Vagina (tissue), 2 donors: Measurements from ENCODE around the gene RNU1-2. TPM values are rescaled to one million over a fixed set of nuclear protein-coding genes. Genes with fewer than 3 reads are reported as not detected.
"Not testable (repeated sequence)": the region's sequence is repeated elsewhere in the genome, so short reads cannot be mapped to it uniquely, and the experiment has no call there.

ENCODE experiments used
- DNase-seq, 2 donors: peaks; one replicate each; pipeline ENCODE4 v3.0.0-alpha.2; 2017; ENCODE audit errors: extremely low spot score in 2 of 2
- H3K27ac ChIP-seq: fragments of 200-600 bp; sonication (generic); one replicate; pipeline ENCODE4 v1.5.1; 2019
- H3K27me3 ChIP-seq: fragments of 200-600 bp; sonication (generic); one replicate; pipeline ENCODE4 v1.5.1; 2019
- H3K36me3 ChIP-seq, 2 donors: fragments of 200-600 bp; sonication (generic); one replicate each; pipeline ENCODE4 v1.5.1; 2017 to 2019
- H3K4me1 ChIP-seq: fragments of 200-600 bp; sonication (generic); one replicate; pipeline ENCODE4 v1.5.1; 2019
- H3K4me3 ChIP-seq, 2 donors: fragments of 200-600 bp; sonication (generic); 1 replicate in 1 of 2; 2 replicates in 1 of 2; pipeline ENCODE4 v1.5.1; 2016 to 2019
- H3K9me3 ChIP-seq: fragments of 200-600 bp; sonication (generic); one replicate; pipeline ENCODE4 v1.5.1; 2019
- POLR2A ChIP-seq, 2 donors: fragments of 450-650 bp; IDR thresholded peaks; one replicate each; pipeline ENCODE4 v1.6.1; 2017; ENCODE audit warnings: antibody characterized with exemption in 2 of 2, mild to moderate bottlenecking in 2 of 2, moderate library complexity in 2 of 2
- POLR2AphosphoS5 ChIP-seq, 2 donors: sonication (generic); formaldehyde crosslinking; IDR thresholded peaks; one replicate each; pipeline ENCODE4 v1.9.0; 2017; ENCODE audit warnings: antibody characterized with exemption in 2 of 2, mild to moderate bottlenecking in 2 of 2, low read depth in 1 of 2; ENCODE audit not compliant: insufficient read depth in 1 of 2
- intact Hi-C: fragments of 100-400 bp; cut with DNase I; formaldehyde crosslinking; loops from one replicate; pipeline ENCODE4 v1.15.1; 2023
- total RNA-seq: library from RNA; depleted of rRNA; stranded (reverse); fragments of >200 nt; gene quantifications from one replicate; pipeline ENCODE4 v1.2.3, GENCODE V29; 2016
- TF ChIP-seq, protein P1 (sequence below), 3 experiments: fragments of 450-650 bp in 2 of 3; fragments of 200-600 bp in 1 of 3; sonication (generic) in 1 of 3; IDR thresholded peaks; one replicate each; pipeline ENCODE4 v1.5.1; 2017 to 2019; ENCODE audit warnings: antibody characterized with exemption in 3 of 3, mild to moderate bottlenecking in 2 of 3, moderate library complexity in 2 of 3

RNU1-2 gene
- total RNA-seq, 1 donor from 2014 or later: 19,908 TPM

DNA sequence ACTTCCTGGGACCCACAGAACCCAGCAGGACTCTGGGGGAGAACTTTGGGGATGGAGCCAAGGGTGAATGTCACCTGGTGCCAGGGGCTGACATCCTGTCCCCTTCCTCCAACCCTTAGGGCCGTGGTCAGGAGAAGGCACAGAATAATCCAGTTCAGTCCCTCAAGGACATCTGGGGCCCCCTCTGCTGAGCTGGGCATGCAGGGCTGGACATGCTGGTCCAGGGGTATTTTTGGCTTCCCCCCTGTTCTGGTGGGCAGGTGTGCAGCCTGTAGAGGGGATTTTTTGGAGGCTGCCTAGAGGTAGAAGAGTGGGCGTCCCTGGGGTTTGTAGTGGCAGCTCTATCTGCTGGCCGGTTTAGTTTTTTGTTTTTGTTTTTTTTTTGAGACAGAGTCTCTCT lies 22.6 kb downstream of the RNU1-2 start:
- intact Hi-C loops: no loop called here
- TF ChIP-seq POLR2AphosphoS5 (IDR thresholded peaks at IDR 0.05; ENCODE audit: insufficient read depth in 1 of 2, low read depth in 1 of 2) (no peak), POLR2A (IDR thresholded peaks at IDR 0.05) (no peak)
- TF ChIP-seq, protein P1, sequence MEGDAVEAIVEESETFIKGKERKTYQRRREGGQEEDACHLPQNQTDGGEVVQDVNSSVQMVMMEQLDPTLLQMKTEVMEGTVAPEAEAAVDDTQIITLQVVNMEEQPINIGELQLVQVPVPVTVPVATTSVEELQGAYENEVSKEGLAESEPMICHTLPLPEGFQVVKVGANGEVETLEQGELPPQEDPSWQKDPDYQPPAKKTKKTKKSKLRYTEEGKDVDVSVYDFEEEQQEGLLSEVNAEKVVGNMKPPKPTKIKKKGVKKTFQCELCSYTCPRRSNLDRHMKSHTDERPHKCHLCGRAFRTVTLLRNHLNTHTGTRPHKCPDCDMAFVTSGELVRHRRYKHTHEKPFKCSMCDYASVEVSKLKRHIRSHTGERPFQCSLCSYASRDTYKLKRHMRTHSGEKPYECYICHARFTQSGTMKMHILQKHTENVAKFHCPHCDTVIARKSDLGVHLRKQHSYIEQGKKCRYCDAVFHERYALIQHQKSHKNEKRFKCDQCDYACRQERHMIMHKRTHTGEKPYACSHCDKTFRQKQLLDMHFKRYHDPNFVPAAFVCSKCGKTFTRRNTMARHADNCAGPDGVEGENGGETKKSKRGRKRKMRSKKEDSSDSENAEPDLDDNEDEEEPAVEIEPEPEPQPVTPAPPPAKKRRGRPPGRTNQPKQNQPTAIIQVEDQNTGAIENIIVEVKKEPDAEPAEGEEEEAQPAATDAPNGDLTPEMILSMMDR (IDR thresholded peaks at IDR 0.05): no peak
- no peaks in the 10 kb centered on the region for H3K36me3 ChIP-seq
- H3K9me3 ChIP-seq: no peaks in the 10 kb centered on the region
- H3K4me3 ChIP-seq: no peak overlapping the region
- no peaks in the 10 kb centered on the region for H3K27me3 ChIP-seq
- H3K27ac ChIP-seq: no peak overlapping the region
- H3K4me1 ChIP-seq: peaks cover 38% of the 10 kb centered on the region
- no peak for DNase-seq

DNA sequence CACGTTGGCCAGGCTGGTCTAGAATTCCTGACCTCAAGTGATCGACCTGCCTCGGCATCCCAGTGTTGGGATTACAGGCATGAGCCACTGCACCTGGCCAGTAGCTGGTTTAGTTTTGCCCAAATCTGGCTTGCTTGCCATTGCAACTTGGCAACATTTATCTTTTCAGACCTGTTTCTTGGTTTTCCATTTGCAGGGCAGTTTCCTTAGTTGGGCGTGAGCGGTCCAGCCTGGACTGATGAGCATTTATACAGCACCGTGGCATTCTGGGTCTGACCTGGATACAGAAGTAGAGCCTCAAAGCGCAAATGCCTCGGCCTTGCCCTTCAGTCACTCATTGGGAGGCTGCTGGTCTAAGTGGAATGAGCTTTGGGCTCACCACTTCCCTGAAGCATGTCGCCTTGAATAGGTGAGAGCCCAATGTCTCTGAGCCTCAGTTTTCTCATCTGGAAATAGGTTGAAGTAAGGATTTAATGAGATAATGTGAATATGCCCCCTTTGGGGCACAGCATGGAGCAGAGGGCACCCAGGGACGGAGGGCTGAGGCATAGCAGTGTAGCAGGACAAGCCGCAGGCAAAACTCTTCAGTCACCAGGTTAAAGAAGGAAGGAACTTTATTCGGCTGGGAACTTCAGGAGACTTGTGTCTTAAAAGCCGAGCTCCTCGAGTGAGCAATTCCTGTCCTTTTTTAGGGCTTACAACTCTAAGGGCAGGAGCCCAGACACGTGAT lies 23.3 kb downstream of the RNU1-2 start:
- H3K27ac ChIP-seq: not testable (repeated sequence)

DNA sequence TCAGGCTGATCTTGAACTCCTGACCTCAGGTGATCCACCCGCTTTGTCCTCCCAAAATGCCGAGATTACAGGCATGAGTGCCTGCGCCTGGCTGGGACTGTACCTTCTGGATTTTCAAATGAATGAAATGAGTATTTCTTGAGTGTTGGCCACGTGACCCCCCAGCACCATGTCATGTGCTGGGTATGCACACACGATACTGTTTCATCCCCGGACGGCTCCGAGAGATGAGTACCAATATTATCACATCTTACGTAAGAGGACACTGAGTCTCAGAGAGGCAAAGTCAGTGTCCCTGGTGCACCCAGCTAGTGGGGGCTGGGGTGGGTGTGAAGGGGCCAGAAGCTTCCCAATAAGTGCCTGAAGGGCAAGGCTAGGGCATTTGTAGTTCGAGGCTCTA lies 25.2 kb downstream of the RNU1-2 start:
- Histone ChIP-seq H3K4me3 (no peak overlapping the region), H3K4me1 (peaks cover 40% of the 10 kb centered on the region), H3K27ac (no peak overlapping the region), H3K9me3 (no peaks in the 10 kb centered on the region), H3K27me3 (no peaks in the 10 kb centered on the region), H3K36me3 (no peaks in the 10 kb centered on the region)
- no peak for DNase-seq
- intact Hi-C loops: no loop called here
- TF ChIP-seq POLR2AphosphoS5 (IDR thresholded peaks at IDR 0.05; ENCODE audit: insufficient read depth in 1 of 2, low read depth in 1 of 2): no peak
- no peak for TF ChIP-seq POLR2A (IDR thresholded peaks at IDR 0.05)
- TF ChIP-seq, protein P1 (IDR thresholded peaks at IDR 0.05): no peak

More for the DNA sequence above, 23.3 kb downstream of the RNU1-2 start:
- H3K9me3 ChIP-seq, H3K27me3 ChIP-seq, DNase-seq, H3K36me3 ChIP-seq, intact Hi-C loops, H3K4me3 ChIP-seq: not testable (repeated sequence)
- peaks cover 37% of the 10 kb centered on the region for H3K4me1 ChIP-seq

DNA sequence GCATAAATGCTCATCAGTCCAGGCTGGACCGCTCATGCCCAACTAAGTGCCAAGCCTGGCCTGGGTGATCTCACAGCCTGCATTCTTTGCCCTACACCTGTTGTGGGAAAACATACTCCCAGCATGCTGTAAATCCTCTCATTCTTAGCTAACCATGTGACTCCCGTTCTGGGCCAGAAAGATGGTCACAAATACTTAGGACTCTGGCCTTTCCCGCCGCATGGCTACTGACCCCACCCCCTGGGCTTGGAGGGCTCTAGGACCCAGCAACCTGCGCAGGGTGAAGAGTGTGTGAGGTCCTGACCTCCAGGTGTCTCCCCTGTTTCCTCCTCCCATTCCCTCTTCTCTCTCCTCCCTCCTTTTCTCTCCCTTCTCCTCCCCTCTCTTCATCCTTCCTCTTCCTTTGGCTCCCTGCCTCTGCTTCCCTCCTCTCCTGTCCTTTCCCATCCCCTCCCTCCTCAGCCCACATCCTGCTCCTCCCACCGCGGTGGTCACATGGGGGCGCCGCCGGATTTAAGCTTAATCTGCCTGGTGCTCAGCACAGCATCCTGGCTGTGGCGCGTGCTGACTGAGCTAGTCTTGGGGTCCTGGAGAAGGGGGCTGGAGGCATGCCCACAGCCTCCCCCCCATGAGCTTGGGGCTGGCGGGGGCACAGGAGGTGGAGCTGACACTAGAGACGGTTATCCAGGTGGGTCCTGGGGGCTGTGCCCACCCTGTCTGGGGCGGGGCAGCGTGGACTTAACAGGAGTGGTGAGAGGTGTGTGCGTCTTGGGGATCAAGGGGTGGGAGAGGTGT lies 25.8 kb downstream of the RNU1-2 start, which contains the start of gene CROCC:
Gene CROCC, plus strand, starts transcription at position 541 of the 795 bp plus-strand sequence. Its CDS starts 88 bp downstream, at position 629.
- H3K4me3 ChIP-seq: no peak within 1 kb of the TSS
- H3K9me3 ChIP-seq: no peaks in the 10 kb centered on the region
- H3K27me3 ChIP-seq: no peaks in the 10 kb centered on the region
- intact Hi-C loops: no loop called here
- DNase-seq: no peak
- H3K36me3 ChIP-seq: no peaks in the 10 kb centered on the region
- TF ChIP-seq, protein P1 (IDR thresholded peaks at IDR 0.05): no peak
- TF ChIP-seq POLR2AphosphoS5 (IDR thresholded peaks at IDR 0.05; ENCODE audit: insufficient read depth in 1 of 2, low read depth in 1 of 2) (no peak), POLR2A (IDR thresholded peaks at IDR 0.05) (no peak)
- H3K27ac ChIP-seq: no peak within 1 kb of the TSS
- H3K4me1 ChIP-seq: peaks cover 43% of the 10 kb centered on the region

DNA sequence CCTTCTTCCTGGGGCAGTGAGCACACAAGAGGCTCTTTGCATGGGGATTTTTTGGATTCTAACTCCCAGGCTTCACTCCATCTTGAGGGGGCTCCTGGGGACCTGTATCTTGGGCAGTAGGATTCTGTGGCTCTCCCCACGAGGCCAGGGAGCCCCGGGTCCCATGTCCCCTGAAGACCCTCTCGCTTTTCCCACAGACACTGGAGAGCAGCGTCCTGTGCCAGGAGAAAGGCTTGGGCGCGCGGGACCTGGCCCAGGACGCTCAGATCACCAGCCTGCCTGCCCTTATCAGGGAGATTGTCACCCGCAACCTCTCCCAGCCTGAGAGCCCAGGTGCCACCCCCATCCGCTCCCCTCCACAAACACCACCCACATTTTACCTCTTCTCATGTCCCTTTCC lies 26.7 kb downstream of the RNU1-2 start:
- DNase-seq: no peak
- Histone ChIP-seq H3K4me1 (peaks cover 44% of the 10 kb centered on the region), H3K27me3 (no peaks in the 10 kb centered on the region), H3K36me3 (no peaks in the 10 kb centered on the region), H3K4me3 (no peak overlapping the region), H3K27ac (no peak overlapping the region), H3K9me3 (no peaks in the 10 kb centered on the region)
- intact Hi-C loops: no loop called here
- TF ChIP-seq, protein P1 (IDR thresholded peaks at IDR 0.05): no peak
- TF ChIP-seq POLR2AphosphoS5 (IDR thresholded peaks at IDR 0.05; ENCODE audit: insufficient read depth in 1 of 2, low read depth in 1 of 2): no peak
- no peak for TF ChIP-seq POLR2A (IDR thresholded peaks at IDR 0.05)
